HG03342 (cell line): ENCODE measurements around the gene RHOJ.

Source experiments
- ATAC-seq: cut with Tn5 transposase; IDR thresholded peaks from one replicate; pipeline ENCODE4 v1.9.1; 2021; ENCODE audit warnings: mild to moderate bottlenecking, moderate library complexity; ENCODE audit not compliant: unreplicated experiment

RHOJ gene

GRCh38 chr14:63205044-63205575 lies 867 bp downstream of the RHOJ start:
- ATAC-seq, result no peak

GRCh38 chr14:63205866-63206265 lies 1.6 kb downstream of the RHOJ start:
- ATAC-seq, result no peak

- ATAC-seq, result no peak
These were observed 4.9 kb downstream of the RHOJ start for GRCh38 chr14:63209160-63209559.

GRCh38 chr14:63210812-63211211 lies 6.6 kb downstream of the RHOJ start:
- no peak for ATAC-seq

DNA sequence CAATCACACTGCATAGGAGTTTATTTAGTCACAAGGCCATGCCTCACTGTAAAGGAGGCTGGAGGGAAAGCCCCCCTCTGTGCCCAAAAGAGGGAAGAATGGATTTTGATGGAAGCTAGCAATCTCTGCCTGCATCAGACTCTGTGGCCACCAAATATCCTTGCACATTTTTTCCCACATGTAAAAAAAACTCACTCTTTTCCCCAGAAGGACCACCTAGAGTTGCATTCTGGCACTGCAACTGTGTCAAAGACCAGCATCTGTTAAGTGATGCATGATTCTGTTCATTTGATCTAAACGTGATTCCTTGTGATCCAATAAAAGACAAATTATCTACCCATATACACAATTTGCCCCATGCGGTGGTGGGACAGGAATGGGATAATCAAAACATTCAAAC lies 8.0 kb downstream of the RHOJ start:
- no peak for ATAC-seq

DNA sequence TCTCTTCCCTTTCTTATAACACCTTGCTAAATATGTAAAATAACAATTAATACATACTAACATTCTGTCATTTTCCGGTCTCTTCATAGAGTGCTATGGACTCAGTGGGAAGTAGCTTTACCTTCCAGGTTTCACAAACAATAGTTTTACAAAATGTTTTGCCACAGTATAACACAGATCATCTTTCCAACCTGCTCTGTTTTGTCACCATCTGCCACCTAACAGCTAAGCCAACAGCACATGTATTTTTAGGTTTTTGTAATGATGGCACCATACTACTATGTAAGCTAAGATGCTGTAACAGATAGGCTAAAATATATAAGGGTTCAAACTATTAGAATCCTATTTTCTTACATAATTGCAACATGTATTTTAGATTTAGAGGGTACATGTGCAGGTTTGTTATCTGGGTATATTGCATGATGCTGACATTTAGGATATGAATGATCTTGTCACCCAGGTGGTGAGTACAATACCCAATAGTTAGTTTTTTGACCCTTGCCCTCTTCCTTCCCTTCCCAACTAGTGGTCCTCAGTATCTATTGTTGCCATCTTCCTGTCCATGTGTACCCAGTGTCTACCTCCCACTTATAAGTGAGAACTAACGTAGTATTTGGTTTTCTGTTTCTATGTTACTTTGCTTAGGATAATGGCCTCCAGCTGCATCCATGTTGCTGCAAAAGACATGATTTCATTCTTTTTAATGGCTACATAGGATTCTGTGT lies 8.7 kb downstream of the RHOJ start:
- no peak for ATAC-seq

DNA sequence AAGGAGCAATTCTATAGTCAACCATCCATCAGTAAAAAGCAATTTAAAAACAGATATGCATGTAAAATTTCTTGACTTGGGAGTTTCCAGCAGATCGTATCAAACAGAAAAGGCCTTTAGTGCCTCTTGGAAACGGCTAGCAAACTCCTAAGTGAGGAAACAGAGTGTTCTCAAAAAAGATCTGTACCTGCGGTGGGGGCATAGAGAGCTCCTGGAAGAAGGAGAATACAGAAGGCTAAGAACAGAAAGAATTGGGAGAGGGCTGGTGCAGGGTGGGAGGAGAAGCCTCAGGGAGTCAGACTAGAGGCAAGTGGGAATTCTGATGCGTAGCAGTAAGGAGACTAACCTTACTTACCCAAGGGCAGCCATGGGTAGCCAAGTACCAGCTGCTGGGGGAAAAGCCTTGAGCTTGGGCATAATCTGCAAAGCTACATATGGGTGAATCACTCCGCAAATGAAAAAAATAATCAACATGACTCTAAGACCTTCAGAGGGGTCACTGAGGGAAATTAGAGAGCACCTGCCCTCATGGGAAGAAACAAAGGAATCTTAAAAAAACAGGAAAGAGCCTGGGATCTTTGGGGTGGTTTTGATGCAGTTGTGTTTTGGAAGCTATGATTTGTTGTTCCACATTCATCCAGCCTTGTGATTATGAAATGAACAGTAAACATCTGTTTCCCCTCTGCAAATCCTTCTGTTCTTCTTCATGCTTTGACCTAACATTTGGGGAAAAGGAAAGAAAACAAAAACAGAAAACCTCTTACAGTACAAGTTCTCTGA lies 10.4 kb downstream of the RHOJ start:
- ATAC-seq, result no peak

DNA sequence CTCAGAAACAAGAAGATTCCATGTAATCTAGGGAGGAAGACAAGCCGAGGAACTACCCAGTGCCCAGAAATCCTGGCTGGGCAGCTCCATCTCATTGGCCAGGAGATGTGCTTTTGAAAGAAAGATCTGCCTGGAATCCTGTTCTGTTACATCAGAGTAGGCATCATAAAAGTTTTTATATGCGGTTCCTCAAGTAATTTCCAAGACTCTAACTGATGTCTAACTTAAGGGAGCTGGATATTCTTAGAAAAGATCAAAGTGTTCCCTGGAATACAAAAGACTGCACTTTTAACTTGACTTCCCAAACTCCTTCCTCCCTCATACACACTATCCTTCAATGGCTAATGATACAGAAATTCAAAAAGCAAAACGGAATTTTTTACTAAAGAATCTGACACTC lies 16.3 kb downstream of the RHOJ start:
- no peak for ATAC-seq

- ATAC-seq, result no peak
These were observed 19.4 kb downstream of the RHOJ start for GRCh38 chr14:63223596-63223995.

DNA sequence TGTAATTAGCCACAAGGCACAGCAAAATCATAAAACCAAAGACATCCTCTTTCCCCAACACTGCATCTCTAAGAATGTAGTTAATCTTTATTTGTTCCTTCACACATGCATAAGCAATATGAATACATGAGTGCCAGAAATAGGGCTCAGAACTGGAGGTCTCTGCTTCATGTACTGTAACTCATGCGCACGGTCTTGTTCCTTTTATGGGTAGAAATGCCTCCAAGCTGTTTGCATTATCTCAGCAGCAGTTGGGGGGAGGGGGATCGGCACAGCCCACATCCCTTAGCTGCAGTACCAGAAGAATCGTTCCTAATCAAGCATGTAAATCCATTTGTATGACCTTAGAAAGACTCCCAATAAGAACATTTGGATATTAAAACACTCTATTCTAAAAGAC lies 20.0 kb downstream of the RHOJ start:
- ATAC-seq, result no peak

DNA sequence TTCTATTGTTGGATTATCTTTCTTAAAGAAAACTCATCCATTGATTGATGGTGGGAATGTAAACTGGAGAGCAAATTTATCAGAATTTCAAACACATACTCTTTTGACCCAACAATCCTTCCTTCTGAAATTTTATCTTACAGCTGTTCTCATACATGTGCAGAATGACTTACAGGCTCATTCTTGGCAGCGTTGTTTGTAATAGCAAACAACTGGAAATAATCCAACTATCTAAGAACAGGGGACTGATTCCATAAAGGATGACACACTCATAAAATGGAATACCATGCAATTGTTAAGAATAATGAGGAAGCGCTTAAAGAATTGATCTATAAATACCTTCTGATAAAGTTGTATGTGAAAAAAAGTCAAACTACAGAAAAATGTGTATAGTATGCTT lies 24.0 kb downstream of the RHOJ start:
- ATAC-seq, result no peak

DNA sequence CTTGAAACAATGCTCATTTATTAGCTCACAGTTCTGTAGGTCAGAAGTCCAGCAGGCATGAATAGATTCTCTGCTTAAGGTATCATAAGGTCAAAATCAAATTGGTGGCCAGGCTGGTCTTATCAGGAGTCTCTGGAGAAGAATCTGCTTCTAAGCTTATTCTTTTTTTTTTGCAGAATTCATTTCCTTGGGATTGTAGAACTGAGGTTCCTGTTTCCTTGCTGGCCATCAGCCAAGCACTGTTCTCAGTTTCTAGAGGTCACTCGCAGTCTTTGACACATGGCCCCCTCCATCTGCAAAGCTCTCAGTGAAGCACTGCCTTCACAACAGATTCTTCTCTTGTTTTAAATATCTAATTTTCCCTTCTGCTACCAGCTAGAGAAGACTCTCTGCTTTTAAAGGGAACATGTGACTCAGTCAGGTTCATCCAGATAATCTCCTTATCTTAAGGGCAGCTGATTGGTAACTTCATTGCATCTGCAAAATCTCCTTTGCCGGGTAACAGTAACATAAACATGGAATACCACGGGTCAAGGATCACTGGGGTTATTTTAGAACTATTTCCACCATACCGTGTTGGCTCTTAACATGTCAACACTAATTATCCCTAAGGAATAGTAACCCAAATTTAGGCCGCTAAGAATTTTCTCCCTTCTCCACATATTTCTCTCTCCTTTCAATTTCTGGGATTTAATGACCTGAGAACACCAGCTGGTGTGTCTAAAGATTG lies 25.3 kb downstream of the RHOJ start:
- ATAC-seq, result no peak

DNA sequence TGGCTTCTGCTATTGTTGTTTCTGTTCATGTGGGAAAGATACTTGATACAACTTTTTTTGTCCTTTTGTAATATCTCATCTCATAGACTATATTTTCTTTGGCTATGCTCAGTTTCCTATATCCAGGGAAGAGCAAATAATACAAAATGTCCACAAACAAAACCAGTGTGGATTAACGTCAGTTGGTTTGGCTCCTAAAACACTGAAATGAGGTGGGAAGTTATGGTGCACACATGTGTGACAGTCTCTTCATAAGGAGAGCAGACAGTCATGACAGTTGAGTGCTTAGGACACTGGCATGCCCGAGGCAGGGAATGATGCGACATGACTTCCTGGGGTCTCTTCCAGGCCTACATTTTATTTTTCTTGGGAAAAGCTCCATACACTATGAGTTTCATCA lies 27.5 kb downstream of the RHOJ start:
- no peak for ATAC-seq

GRCh38 chr14:63237791-63238190 lies 33.5 kb downstream of the RHOJ start:
- ATAC-seq, result no peak

- no peak for ATAC-seq
These were observed 36.0 kb downstream of the RHOJ start for GRCh38 chr14:63240221-63240620.

- ATAC-seq, result no peak
These were observed 36.9 kb downstream of the RHOJ start for GRCh38 chr14:63241096-63241495.

GRCh38 chr14:63243646-63244045 lies 39.4 kb downstream of the RHOJ start:
- ATAC-seq, result no peak

- no peak for ATAC-seq
These were observed 41.6 kb downstream of the RHOJ start for GRCh38 chr14:63245893-63246292.

- no peak for ATAC-seq
These were observed 44.0 kb downstream of the RHOJ start for GRCh38 chr14:63248211-63248610.

- no peak for ATAC-seq
These were observed 44.8 kb downstream of the RHOJ start for GRCh38 chr14:63249092-63249491.

DNA sequence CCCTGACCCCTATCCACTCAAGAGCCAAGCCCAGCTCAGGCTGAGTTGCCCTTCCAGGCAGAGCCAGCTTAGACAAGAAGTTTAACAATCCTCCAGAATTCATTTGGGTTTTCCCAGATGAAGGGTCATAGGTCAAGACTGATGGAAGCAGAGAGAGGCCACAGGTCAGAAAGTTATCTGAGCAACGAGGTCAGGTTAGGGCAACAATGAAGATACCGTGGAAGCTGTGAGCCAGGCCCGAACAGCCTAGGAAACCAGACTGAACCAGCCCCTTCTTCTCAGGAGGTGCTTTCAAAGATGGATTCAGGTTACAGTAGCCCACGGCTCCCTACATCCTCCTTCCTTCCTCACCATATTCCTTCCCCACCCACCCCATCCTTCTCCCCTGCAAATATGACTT lies 53.1 kb downstream of the RHOJ start:
- ATAC-seq, result no peak

DNA sequence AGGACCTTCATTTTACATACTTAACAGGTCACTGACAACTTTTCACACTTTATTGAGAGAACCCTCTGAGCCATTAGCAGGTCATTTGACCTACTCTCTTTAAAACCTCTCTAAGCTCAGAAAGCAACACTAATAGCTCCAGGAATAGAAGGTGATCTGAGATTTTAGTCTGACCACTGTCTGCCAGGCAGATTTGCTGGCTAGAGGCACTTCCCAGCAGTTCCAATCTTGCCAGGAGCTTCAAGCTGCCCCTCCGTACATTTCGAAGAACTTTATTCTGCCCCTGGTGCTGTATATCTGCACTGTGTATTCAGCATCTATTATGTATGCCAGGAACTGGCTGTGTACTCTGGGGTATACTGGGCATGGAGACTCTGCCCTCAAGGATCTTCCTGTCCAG lies 58.2 kb downstream of the RHOJ start:
- no peak for ATAC-seq
